ENCODE data around the gene ALKBH4.
A peak's percentile ranks its signal among the peaks of the same experiment; 100 is the strongest.
"Not testable (repeated sequence)": the region's sequence is repeated elsewhere in the genome, so short reads cannot be mapped to it uniquely, and the experiment has no call there.

DNA sequence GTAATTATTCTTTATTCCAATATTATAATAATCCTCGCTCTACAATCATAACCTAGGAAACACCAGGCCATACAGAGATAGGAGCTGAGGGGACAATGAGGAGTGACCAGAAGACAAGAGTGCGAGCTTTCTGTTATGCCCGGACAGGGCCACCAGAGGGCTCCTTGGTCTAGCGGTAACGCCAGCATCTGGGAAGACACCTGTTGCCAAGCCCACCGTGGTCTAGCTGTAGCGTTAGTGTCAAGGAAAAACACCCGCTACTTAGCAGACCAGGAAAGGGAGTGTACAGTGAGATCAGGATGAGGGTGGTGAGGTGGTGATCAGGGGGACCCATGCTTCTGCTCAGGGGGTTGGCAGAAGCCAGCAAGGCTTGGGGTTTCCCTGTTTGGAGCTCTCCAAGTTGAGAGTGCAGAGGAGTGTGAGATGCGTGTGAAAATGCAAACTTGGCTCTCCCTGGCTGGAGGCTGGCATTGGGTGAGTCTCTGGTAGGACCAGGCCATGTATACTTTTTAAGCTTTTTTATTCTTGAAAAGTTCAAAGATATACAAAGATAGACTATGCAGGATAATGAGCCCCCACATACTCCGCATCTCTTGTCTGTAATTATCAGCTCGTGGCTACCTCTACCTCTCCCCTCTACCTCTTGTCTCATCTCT is 15.4 kb upstream of the ALKBH4 start:
- TF ChIP-seq, protein P1, sequence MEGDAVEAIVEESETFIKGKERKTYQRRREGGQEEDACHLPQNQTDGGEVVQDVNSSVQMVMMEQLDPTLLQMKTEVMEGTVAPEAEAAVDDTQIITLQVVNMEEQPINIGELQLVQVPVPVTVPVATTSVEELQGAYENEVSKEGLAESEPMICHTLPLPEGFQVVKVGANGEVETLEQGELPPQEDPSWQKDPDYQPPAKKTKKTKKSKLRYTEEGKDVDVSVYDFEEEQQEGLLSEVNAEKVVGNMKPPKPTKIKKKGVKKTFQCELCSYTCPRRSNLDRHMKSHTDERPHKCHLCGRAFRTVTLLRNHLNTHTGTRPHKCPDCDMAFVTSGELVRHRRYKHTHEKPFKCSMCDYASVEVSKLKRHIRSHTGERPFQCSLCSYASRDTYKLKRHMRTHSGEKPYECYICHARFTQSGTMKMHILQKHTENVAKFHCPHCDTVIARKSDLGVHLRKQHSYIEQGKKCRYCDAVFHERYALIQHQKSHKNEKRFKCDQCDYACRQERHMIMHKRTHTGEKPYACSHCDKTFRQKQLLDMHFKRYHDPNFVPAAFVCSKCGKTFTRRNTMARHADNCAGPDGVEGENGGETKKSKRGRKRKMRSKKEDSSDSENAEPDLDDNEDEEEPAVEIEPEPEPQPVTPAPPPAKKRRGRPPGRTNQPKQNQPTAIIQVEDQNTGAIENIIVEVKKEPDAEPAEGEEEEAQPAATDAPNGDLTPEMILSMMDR (IDR thresholded peaks at IDR 0.05): peak; percentile 14 to 46 (median 41)
- TF ChIP-seq POLR2A (IDR thresholded peaks at IDR 0.05): not testable (repeated sequence)

All from uterus (tissue), 2 donors.